K562 (cell line): Measurements from ENCODE around the gene NR2F2. TPM values are rescaled to one million over a fixed set of nuclear protein-coding genes. Genes with fewer than 3 reads are reported as not detected.

Experiments used
- ELF4 ChIP-seq: fragments of 450-650 bp; formaldehyde crosslinking; IDR thresholded peaks from 2 replicates; pipeline ENCODE4 v1.4.0; 2022; ENCODE audit warnings: missing genetic modification characterization
- FIP1L1 ChIP-seq: fragments of 200-400 bp; formaldehyde crosslinking; IDR thresholded peaks from 2 replicates; pipeline ENCODE4 v1.6.1; 2018; ENCODE audit warnings: mild to moderate bottlenecking, low read depth, low read length; ENCODE audit not compliant: poor library complexity, severe bottlenecking
- NFRKB ChIP-seq: fragments of 450-650 bp; IDR thresholded peaks from 2 replicates; pipeline ENCODE4 v1.6.1; 2016; ENCODE audit warnings: low read depth
- POLR2AphosphoS5 ChIP-seq: IDR thresholded peaks from 2 replicates; pipeline ENCODE4 v1.6.1; 2011; ENCODE audit warnings: mild to moderate bottlenecking, low read depth, low read length, moderate library complexity; ENCODE audit not compliant: control insufficient read depth, insufficient read depth
- SMARCA5 ChIP-seq: fragments of 450-650 bp; IDR thresholded peaks from 2 replicates; pipeline ENCODE4 v1.6.1; 2016
- TCF7 ChIP-seq: sonication (generic); IDR thresholded peaks from 2 replicates; pipeline ENCODE4 v1.6.1; 2016; ENCODE audit warnings: antibody characterized with exemption, borderline replicate concordance
- ZNF174 ChIP-seq: fragments of 250-450 bp; sonication (Bioruptor Pico); IDR thresholded peaks from 2 replicates; pipeline ENCODE4 v1.4.0; 2020; ENCODE audit warnings: mild to moderate bottlenecking
- polyA plus RNA-seq, 8 experiments: library from polyadenylated mRNA; depleted of rRNA in 4 of 8; stranded (reverse) in 5 of 8; unstranded in 3 of 8; fragments of >200 nt; fragmentation: Nextera tagmentation in 2 of 8; fragmentation: Illumina TruSeq in 1 of 8; extraction: Ambion mirVana in 2 of 8; extraction: Trizol in 1 of 8; gene quantifications; 2 replicates each; pipeline versions ENCODE4 v1.2.1 to v1.2.3, GENCODE V29; 2011 to 2014; ENCODE audit warnings: inconsistent platforms in 1 of 8, missing spikeins in 1 of 8
- total RNA-seq, 7 experiments: library from RNA; depleted of rRNA in 6 of 7; stranded (reverse); fragments of >200 nt in 6 of 7; fragmentation: Illumina TruSeq in 2 of 7; extraction: Trizol in 2 of 7; gene quantifications; 2 replicates each; pipeline versions ENCODE4 v1.2.1 to v1.2.3, GENCODE V29; 2011 to 2021; ENCODE audit warnings: low replicate concordance in 1 of 7
- TF ChIP-seq, protein P1 (sequence below), 2 experiments: fragments of 450-650 bp in 1 of 2; sonication (generic) in 1 of 2; formaldehyde crosslinking in 1 of 2; IDR thresholded peaks; 2 replicates each; pipeline versions ENCODE4 v1.7.1 to v1.9.0; 2016 to 2022; ENCODE audit warnings: inconsistent platforms in 1 of 2, mild to moderate bottlenecking in 1 of 2, missing genetic modification reagents in 1 of 2
- TF ChIP-seq, protein P2 (sequence below): conservative IDR thresholded peaks from 2 replicates; pipeline ENCODE4 v1.6.1; 2011; ENCODE audit warnings: low read depth, mild to moderate bottlenecking, low read length; ENCODE audit not compliant: control insufficient read depth
- TF ChIP-seq, protein P3 (sequence below): fragments of 250-450 bp; sonication (Bioruptor Pico); IDR thresholded peaks from 2 replicates; pipeline ENCODE4 v1.5.0; 2020; ENCODE audit warnings: mild to moderate bottlenecking

Gene NR2F2
- total and polyA plus RNA-seq, 9 of the 15 experiments (the other 6 are each of a cell fraction or from before 2014, with no cell fraction given), result 6.0 to 51.8 (median 11.1) TPM

DNA sequence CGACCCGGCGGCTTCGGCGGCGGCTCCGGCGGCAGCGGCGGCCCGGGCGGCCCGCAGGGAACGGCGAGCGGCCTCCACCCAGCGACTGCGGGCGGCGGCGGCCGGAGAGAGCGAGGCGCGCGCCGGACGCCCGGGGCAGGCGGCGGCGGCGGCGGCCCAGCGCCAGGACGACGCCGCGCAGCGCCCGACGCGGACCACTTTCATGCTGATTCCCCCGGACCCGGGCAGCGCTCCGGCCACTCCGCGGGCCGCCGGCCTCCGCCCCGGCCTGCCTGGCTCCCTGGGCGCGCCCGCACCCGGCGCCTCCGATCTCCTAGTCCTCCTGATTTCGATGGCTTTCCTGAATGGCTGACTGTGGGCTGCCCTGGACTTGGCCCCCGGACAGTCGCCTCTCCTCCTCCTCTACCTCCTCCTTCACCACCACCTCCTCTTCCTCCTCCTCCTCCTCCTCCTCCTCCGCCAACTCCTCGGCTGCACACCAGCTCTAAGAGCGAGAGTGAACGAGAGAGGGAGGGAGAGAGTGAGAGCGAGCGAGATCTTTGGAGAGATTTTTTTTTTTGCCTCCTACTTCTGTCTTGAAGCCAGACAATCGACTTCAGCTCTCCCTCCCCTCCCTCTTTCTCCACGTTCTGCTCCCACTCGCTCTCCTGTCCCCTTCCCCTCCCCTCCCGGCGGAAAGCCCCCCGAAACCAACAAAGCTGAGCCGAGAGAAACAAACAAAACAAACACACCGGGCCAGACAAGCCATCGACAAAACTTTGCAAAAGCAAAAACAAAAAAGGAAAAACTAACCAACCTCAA lies 844 bp downstream of the NR2F2 start (continued):
- TF ChIP-seq, protein P1, sequence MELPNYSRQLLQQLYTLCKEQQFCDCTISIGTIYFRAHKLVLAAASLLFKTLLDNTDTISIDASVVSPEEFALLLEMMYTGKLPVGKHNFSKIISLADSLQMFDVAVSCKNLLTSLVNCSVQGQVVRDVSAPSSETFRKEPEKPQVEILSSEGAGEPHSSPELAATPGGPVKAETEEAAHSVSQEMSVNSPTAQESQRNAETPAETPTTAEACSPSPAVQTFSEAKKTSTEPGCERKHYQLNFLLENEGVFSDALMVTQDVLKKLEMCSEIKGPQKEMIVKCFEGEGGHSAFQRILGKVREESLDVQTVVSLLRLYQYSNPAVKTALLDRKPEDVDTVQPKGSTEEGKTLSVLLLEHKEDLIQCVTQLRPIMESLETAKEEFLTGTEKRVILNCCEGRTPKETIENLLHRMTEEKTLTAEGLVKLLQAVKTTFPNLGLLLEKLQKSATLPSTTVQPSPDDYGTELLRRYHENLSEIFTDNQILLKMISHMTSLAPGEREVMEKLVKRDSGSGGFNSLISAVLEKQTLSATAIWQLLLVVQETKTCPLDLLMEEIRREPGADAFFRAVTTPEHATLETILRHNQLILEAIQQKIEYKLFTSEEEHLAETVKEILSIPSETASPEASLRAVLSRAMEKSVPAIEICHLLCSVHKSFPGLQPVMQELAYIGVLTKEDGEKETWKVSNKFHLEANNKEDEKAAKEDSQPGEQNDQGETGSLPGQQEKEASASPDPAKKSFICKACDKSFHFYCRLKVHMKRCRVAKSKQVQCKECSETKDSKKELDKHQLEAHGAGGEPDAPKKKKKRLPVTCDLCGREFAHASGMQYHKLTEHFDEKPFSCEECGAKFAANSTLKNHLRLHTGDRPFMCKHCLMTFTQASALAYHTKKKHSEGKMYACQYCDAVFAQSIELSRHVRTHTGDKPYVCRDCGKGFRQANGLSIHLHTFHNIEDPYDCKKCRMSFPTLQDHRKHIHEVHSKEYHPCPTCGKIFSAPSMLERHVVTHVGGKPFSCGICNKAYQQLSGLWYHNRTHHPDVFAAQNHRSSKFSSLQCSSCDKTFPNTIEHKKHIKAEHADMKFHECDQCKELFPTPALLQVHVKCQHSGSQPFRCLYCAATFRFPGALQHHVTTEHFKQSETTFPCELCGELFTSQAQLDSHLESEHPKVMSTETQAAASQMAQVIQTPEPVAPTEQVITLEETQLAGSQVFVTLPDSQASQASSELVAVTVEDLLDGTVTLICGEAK (IDR thresholded peaks at IDR 0.05), result peak; percentile 50
- TF ChIP-seq, protein P1 (CRISPR knock-in tag; IDR thresholded peaks at IDR 0.05), result no peak
- TF ChIP-seq POLR2AphosphoS5 (peak; percentile 53; the same call in 1 of the 2 replicates), SMARCA5 (0 out of 2 replicates have a peak, but pooled peaks have one; percentile 32), NFRKB (peak; percentile 63), TCF7 (no peak), FIP1L1 (peak; percentile 27), ELF4 (no peak), ZNF174 (CRISPR knock-in tag) (no peak)
- TF ChIP-seq, protein P2, sequence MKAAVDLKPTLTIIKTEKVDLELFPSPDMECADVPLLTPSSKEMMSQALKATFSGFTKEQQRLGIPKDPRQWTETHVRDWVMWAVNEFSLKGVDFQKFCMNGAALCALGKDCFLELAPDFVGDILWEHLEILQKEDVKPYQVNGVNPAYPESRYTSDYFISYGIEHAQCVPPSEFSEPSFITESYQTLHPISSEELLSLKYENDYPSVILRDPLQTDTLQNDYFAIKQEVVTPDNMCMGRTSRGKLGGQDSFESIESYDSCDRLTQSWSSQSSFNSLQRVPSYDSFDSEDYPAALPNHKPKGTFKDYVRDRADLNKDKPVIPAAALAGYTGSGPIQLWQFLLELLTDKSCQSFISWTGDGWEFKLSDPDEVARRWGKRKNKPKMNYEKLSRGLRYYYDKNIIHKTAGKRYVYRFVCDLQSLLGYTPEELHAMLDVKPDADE, result no peak
- TF ChIP-seq, protein P3, sequence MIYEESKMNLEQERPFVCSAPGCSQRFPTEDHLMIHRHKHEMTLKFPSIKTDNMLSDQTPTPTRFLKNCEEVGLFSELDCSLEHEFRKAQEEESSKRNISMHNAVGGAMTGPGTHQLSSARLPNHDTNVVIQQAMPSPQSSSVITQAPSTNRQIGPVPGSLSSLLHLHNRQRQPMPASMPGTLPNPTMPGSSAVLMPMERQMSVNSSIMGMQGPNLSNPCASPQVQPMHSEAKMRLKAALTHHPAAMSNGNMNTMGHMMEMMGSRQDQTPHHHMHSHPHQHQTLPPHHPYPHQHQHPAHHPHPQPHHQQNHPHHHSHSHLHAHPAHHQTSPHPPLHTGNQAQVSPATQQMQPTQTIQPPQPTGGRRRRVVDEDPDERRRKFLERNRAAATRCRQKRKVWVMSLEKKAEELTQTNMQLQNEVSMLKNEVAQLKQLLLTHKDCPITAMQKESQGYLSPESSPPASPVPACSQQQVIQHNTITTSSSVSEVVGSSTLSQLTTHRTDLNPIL, result no peak
